ENCODE measurements around the gene PTCH1.

DNA sequence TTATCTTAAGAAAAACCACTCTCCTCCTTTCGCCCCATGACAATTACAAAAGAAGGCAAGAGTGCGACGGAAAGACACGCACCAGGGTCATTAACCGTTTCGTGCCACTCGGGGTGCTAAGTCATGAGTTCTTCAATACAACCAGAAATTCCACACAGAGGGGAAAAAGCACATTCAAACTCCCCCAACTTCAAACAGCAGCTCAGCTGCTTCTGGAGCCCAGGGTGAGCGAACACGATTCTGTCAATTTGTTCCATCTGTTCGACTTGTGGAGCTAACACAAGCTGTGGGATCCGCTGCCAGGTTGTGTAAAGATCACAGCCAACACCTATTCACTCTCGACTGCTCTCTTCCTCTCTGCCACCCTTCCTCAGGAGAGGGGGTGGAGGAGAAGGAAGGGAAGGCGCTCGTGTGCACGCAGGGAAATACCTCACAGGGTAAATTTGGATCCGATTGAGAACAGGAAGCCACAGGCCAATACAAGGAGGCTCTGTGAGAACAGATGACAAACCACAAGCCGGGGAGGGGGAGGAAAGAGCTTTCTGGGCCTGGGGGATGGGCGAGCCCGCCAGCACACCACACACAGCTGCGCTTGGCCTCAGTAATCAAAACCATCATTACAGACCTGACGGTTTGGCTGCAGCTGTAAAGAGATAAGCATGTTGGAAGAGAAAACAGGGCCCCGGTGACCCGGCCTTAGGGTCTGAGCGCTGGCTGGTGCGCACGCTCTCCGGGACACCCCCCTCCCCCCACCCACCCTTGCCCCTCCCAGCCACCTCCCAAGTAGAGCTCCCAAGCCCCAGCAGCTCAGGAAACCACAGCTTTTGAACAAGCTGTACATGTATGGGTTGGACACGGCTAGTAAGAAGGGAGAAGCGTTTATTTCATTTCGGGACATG lies 54.3 kb downstream of the PTCH1 start:
- TF ChIP-seq ZNF274 (IDR thresholded peaks at IDR 0.05; ENCODE audit: low read depth, low read length) (no peak), SUZ12 (IDR thresholded peaks at IDR 0.05; ENCODE audit: extremely low read depth, insufficient read depth, insufficient read length) (no peak), YY1 (IDR thresholded peaks at IDR 0.05; ENCODE audit: insufficient read depth, insufficient read length) (no peak)
